DOHH2 (cell line): ENCODE data around the gene SLC9A9.

ENCODE experiments used
- H3F3A ChIP-seq: fragments of 200-600 bp; sonication (generic), shearing (Covaris generic); 2 replicates; pipeline ENCODE4 v1.6.0; 2016; ENCODE audit warnings: antibody characterized with exemption, mild to moderate bottlenecking; ENCODE audit not compliant: control insufficient read depth, insufficient read depth
- H3K27ac ChIP-seq: fragments of 200-600 bp; sonication (generic); 2 replicates; pipeline ENCODE4 v1.5.1; 2014; ENCODE audit warnings: low read depth, mild to moderate bottlenecking, low read length, moderate library complexity
- H3K27me3 ChIP-seq: fragments of 200-600 bp; sonication (generic); 2 replicates; pipeline ENCODE4 v1.6.1; 2014; ENCODE audit warnings: mild to moderate bottlenecking, low read length, mixed read lengths; ENCODE audit not compliant: control insufficient read depth
- H3K36me3 ChIP-seq: fragments of 200-600 bp; sonication (generic); 2 replicates; pipeline ENCODE4 v1.6.1; 2014; ENCODE audit warnings: mild to moderate bottlenecking, low read length, moderate library complexity, mixed read lengths; ENCODE audit not compliant: control insufficient read depth
- H3K4me1 ChIP-seq: fragments of 200-600 bp; sonication (generic); 2 replicates; pipeline ENCODE4 v1.6.1; 2014; ENCODE audit warnings: mild to moderate bottlenecking, low read length, mixed read lengths; ENCODE audit not compliant: control insufficient read depth
- H3K4me2 ChIP-seq: fragments of 200-600 bp; sonication (generic); 2 replicates; pipeline ENCODE4 v1.6.0; 2014; ENCODE audit warnings: mild to moderate bottlenecking, low read length, moderate library complexity
- H3K4me3 ChIP-seq: fragments of 200-600 bp; sonication (generic); 2 replicates; pipeline ENCODE4 v1.5.1; 2014; ENCODE audit warnings: mild to moderate bottlenecking, low read length, mixed read lengths
- H3K79me2 ChIP-seq: fragments of 200-600 bp; sonication (generic); 2 replicates; pipeline ENCODE4 v1.6.1; 2014; ENCODE audit warnings: mild to moderate bottlenecking, low read length, mixed read lengths; ENCODE audit not compliant: control insufficient read depth
- H3K9me2 ChIP-seq: fragments of 200-600 bp; sonication (generic); replicated peaks from 2 replicates; pipeline ENCODE4 v1.6.1; 2014; ENCODE audit warnings: mild to moderate bottlenecking, low read length, mixed read lengths; ENCODE audit not compliant: control insufficient read depth
- H3K9me3 ChIP-seq: fragments of 200-600 bp; sonication (generic); 2 replicates; pipeline ENCODE4 v1.6.1; 2014; ENCODE audit warnings: antibody characterized with exemption, low read length, mixed read lengths; ENCODE audit not compliant: control insufficient read depth, insufficient read depth
- H4K20me1 ChIP-seq: fragments of 200-600 bp; sonication (generic); 2 replicates; pipeline ENCODE4 v1.6.0; 2014; ENCODE audit warnings: low read depth, mild to moderate bottlenecking, antibody characterized with exemption, low read length, moderate library complexity; ENCODE audit not compliant: control insufficient read depth, insufficient read depth
- EZH2phosphoT487 ChIP-seq: fragments of 200-600 bp; sonication (generic); IDR thresholded peaks from 2 replicates; pipeline ENCODE4 v1.6.1; 2017; ENCODE audit warnings: borderline replicate concordance, mild to moderate bottlenecking, antibody characterized with exemption, low read length, moderate library complexity, mixed read lengths
- TF ChIP-seq, protein P1 (sequence below): fragments of 200-600 bp; sonication (generic); IDR thresholded peaks from one replicate; pipeline ENCODE4 v1.5.1; 2014; ENCODE audit warnings: antibody characterized with exemption, mild to moderate bottlenecking, low read depth, low read length; ENCODE audit not compliant: poor library complexity, severe bottlenecking

Gene SLC9A9

DNA sequence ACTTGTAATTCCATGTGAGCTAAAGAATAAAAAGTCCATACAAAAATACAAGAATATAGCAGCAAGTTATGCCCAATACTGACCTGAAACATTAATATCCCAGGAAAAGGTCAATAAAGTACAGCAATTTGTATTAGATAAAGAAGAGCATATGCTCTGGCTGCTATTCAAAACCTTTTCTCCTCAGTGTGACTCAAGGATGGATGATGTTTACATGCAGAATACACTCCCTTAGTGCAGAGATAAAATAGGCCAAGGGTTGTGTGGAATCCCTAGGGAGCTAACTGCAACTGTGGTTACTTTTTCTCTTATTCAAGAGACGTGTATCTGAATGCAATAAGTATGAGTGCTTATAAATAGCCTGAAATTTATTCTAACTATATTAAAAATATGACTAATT is 78.7 kb downstream of the SLC9A9 start:
- H3K4me3 ChIP-seq = no peak overlapping the region
- H3K9me2 ChIP-seq = no peaks in the 10 kb centered on the region

DNA sequence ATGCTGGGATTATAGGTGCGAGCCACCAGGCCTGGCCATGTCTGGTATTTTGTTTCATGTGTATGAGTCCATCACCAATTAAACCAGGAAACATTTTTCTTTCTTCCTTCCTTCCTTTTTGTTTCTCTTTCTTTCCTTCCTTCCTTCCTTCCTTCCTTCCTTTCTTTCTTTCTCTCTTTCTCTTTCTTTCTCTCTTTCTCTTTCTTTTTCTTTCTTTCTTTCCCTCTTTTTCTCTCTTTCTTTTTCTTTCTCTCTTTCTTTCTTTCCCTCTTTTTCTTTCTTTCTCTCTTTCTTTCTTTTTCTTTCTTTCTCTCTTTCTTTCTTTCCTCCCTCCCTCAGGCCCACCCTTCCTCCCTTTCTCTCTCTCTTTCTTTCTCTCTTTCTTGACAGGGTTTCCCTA is 83.4 kb downstream of the SLC9A9 start:
- no peak overlapping the region for H3K27ac ChIP-seq
- no peak for TF ChIP-seq EZH2phosphoT487
- TF ChIP-seq, protein P1, sequence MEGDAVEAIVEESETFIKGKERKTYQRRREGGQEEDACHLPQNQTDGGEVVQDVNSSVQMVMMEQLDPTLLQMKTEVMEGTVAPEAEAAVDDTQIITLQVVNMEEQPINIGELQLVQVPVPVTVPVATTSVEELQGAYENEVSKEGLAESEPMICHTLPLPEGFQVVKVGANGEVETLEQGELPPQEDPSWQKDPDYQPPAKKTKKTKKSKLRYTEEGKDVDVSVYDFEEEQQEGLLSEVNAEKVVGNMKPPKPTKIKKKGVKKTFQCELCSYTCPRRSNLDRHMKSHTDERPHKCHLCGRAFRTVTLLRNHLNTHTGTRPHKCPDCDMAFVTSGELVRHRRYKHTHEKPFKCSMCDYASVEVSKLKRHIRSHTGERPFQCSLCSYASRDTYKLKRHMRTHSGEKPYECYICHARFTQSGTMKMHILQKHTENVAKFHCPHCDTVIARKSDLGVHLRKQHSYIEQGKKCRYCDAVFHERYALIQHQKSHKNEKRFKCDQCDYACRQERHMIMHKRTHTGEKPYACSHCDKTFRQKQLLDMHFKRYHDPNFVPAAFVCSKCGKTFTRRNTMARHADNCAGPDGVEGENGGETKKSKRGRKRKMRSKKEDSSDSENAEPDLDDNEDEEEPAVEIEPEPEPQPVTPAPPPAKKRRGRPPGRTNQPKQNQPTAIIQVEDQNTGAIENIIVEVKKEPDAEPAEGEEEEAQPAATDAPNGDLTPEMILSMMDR = no peak
- no peaks in the 10 kb centered on the region for H3K79me2 ChIP-seq
- H3K27me3 ChIP-seq = peaks cover 3% of the 10 kb centered on the region; the same call in 1 of the 2 replicates
- no peak overlapping the region for H3K4me3 ChIP-seq
- no peaks in the 10 kb centered on the region for H3K9me3 ChIP-seq
- H3K4me2 ChIP-seq = no peak overlapping the region
- no peaks in the 10 kb centered on the region for H3K9me2 ChIP-seq
- no peaks in the 10 kb centered on the region for H3F3A ChIP-seq
- H4K20me1 ChIP-seq = no peaks in the 10 kb centered on the region
- no peaks in the 10 kb centered on the region for H3K4me1 ChIP-seq
- no peaks in the 10 kb centered on the region for H3K36me3 ChIP-seq

More for the DNA sequence above, 78.7 kb downstream of the SLC9A9 start:
- Histone ChIP-seq H3K27me3 (peaks cover 6% of the 10 kb centered on the region), H3K36me3 (no peaks in the 10 kb centered on the region), H3K27ac (no peak overlapping the region), H3K4me1 (no peaks in the 10 kb centered on the region), H4K20me1 (no peaks in the 10 kb centered on the region), H3K9me3 (no peaks in the 10 kb centered on the region), H3K79me2 (no peaks in the 10 kb centered on the region), H3F3A (no peaks in the 10 kb centered on the region), H3K4me2 (no peak overlapping the region)
- TF ChIP-seq EZH2phosphoT487 = no peak
- TF ChIP-seq, protein P1 = no peak

DNA sequence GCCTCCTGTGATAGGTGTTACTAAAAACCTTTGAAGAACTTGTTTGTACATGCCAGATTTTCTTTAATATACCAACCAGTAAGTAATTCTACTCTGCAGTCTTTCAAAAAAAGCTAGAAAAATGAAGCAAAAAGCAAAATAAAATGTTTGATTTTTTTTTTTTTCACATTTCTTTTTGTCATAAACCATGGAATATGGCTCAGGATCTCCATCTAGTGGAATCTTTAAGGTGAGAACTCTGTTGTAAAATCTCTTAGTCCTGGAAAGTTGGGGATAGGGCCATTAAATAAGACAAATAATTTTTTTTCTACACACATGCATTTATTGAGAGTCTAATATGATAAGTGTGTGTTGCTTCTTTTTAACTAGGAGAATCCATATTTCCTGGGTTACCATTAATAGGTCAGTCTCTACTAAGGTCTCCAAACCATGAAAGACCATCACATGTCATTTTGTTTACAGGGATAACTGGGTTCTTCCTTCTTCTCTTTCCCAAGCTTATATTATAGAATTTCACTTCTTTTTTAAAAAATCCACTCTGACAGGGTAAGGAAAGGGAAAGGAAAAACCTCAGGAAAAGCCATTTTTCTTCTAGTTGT is 84.6 kb downstream of the SLC9A9 start:
- TF ChIP-seq, protein P1 = no peak
- no peak for TF ChIP-seq EZH2phosphoT487
- H3K9me2 ChIP-seq = no peaks in the 10 kb centered on the region
- no peaks in the 10 kb centered on the region for H3K36me3 ChIP-seq
- H3K9me3 ChIP-seq = no peaks in the 10 kb centered on the region
- H3K27me3 ChIP-seq = peaks cover 2% of the 10 kb centered on the region; the same call in 1 of the 2 replicates
- H3K27ac ChIP-seq = no peak overlapping the region
- H3K4me1 ChIP-seq = no peaks in the 10 kb centered on the region
- H3F3A ChIP-seq = no peaks in the 10 kb centered on the region
- no peak overlapping the region for H3K4me2 ChIP-seq
- no peaks in the 10 kb centered on the region for H3K79me2 ChIP-seq
- H4K20me1 ChIP-seq = no peaks in the 10 kb centered on the region
- H3K4me3 ChIP-seq = no peak overlapping the region
